Mesendoderm (in vitro differentiated cells): ENCODE results near the gene ZNF827.

Experiments
- DNase-seq: peaks from one replicate; pipeline ENCODE4 v3.0.0; 2013
- H2AK5ac ChIP-seq: 2 replicates; pipeline ENCODE4 v1.6.1; 2013; ENCODE audit warnings: low read length, inconsistent platforms
- H2BK120ac ChIP-seq: 2 replicates; pipeline ENCODE4 v1.6.1; 2013; ENCODE audit warnings: low read depth, mild to moderate bottlenecking, low read length, moderate library complexity, mixed read lengths
- H2BK15ac ChIP-seq: replicated peaks from 2 replicates; pipeline ENCODE4 v1.6.1; 2013; ENCODE audit warnings: low read depth, mild to moderate bottlenecking, moderate library complexity
- H2BK5ac ChIP-seq: 2 replicates; pipeline ENCODE4 v1.6.1; 2013; ENCODE audit warnings: low read length, inconsistent platforms
- H3K18ac ChIP-seq: 2 replicates; pipeline ENCODE4 v1.6.1; 2013; ENCODE audit warnings: mild to moderate bottlenecking, low read length, mixed read lengths
- H3K23ac ChIP-seq: one replicate; pipeline ENCODE4 v1.6.1; 2013; ENCODE audit warnings: low read length
- H3K27ac ChIP-seq: 2 replicates; pipeline ENCODE4 v1.5.1; 2013; ENCODE audit warnings: low read depth, mild to moderate bottlenecking, inconsistent platforms, low read length, moderate library complexity
- H3K27me3 ChIP-seq: 2 replicates; pipeline ENCODE4 v1.6.1; 2013; ENCODE audit warnings: low read length, control low read depth, mild to moderate bottlenecking, inconsistent platforms; ENCODE audit not compliant: insufficient read depth, poor library complexity
- H3K36me3 ChIP-seq: 2 replicates; pipeline ENCODE4 v1.6.1; 2013; ENCODE audit warnings: low read length, inconsistent platforms; ENCODE audit not compliant: control insufficient read depth, insufficient read depth
- H3K4ac ChIP-seq: one replicate; pipeline ENCODE4 v1.6.1; 2013; ENCODE audit warnings: low read depth, mild to moderate bottlenecking, low read length, moderate library complexity
- H3K4me1 ChIP-seq: 2 replicates; pipeline ENCODE4 v1.6.1; 2013; ENCODE audit warnings: low read depth, low read length, inconsistent platforms; ENCODE audit not compliant: control insufficient read depth
- H3K4me2 ChIP-seq: 2 replicates; pipeline ENCODE4 v1.6.1; 2013; ENCODE audit warnings: low read length
- H3K4me3 ChIP-seq: 2 replicates; pipeline ENCODE4 v1.5.1; 2013; ENCODE audit warnings: mild to moderate bottlenecking, low read length
- H3K56ac ChIP-seq: one replicate; pipeline ENCODE4 v1.6.1; 2013; ENCODE audit warnings: low read length
- H3K79me1 ChIP-seq: 2 replicates; pipeline ENCODE4 v1.6.1; 2013; ENCODE audit warnings: low read length, inconsistent platforms
- H3K79me2 ChIP-seq: 2 replicates; pipeline ENCODE4 v1.6.1; 2013; ENCODE audit warnings: mild to moderate bottlenecking, low read length; ENCODE audit not compliant: control insufficient read depth, insufficient read depth
- H3K9ac ChIP-seq: 2 replicates; pipeline ENCODE4 v1.6.1; 2013; ENCODE audit warnings: low read length, inconsistent platforms
- H4K5ac ChIP-seq: one replicate; pipeline ENCODE4 v1.6.1; 2013; ENCODE audit warnings: low read length
- H4K8ac ChIP-seq: one replicate; pipeline ENCODE4 v1.6.1; 2013; ENCODE audit warnings: low read depth, mild to moderate bottlenecking, control low read depth, low read length, moderate library complexity
- WGBS: extraction: QIAGEN DNeasy Blood & Tissue Kit; methylation state at CpG from one replicate; pipeline ENCODE4 v1.1.7; 2013; ENCODE audit warnings: low lambda C conversion rate, missing lambda C conversion rate; ENCODE audit not compliant: insufficient coverage; ENCODE audit errors: extremely low coverage; 5-methylcytosine and 5-hydroxymethylcytosine counted together

The ZNF827 gene

GRCh38 chr4:145960012-145960411, 21.4 kb upstream of the ZNF827 start:
- Histone ChIP-seq H3K56ac (no peak overlapping the region), H3K4ac (no peak overlapping the region), H2AK5ac (no peak overlapping the region), H3K79me1 (no peaks in the 10 kb centered on the region), H2BK5ac (no peak overlapping the region), H3K79me2 (no peaks in the 10 kb centered on the region), H2BK120ac (no peak overlapping the region), H3K27me3 (no peaks in the 10 kb centered on the region), H3K4me3 (no peak overlapping the region), H2BK15ac (no peak overlapping the region), H4K5ac (no peak overlapping the region), H3K27ac (no peak overlapping the region), H3K18ac (no peak overlapping the region), H3K9ac (no peak overlapping the region), H4K8ac (no peak overlapping the region), H3K4me2 (no peak overlapping the region), H3K4me1 (no peaks in the 10 kb centered on the region), H3K36me3 (no peaks in the 10 kb centered on the region), H3K23ac (no peak overlapping the region)
- no peak for DNase-seq
- WGBS: no CpG with 5 or more reads among the region's 2 CpGs

GRCh38 chr4:145957302-145957701, 18.7 kb upstream of the ZNF827 start:
- H3K4me2 ChIP-seq: no peak overlapping the region
- H3K4me1 ChIP-seq: no peaks in the 10 kb centered on the region
- WGBS: no CpG with 5 or more reads among the region's 1 CpG
- no peak overlapping the region for H3K18ac ChIP-seq
- no peak overlapping the region for H2BK120ac ChIP-seq
- no peak overlapping the region for H4K5ac ChIP-seq
- H2BK15ac ChIP-seq: no peak overlapping the region
- H2AK5ac ChIP-seq: no peak overlapping the region
- H2BK5ac ChIP-seq: no peak overlapping the region
- H3K79me1 ChIP-seq: no peaks in the 10 kb centered on the region
- H3K36me3 ChIP-seq: no peaks in the 10 kb centered on the region
- H3K23ac ChIP-seq: no peak overlapping the region
- no peak overlapping the region for H4K8ac ChIP-seq
- no peaks in the 10 kb centered on the region for H3K79me2 ChIP-seq
- no peak overlapping the region for H3K4ac ChIP-seq
- H3K27ac ChIP-seq: no peak overlapping the region
- no peaks in the 10 kb centered on the region for H3K27me3 ChIP-seq
- H3K4me3 ChIP-seq: no peak overlapping the region
- no peak overlapping the region for H3K9ac ChIP-seq
- H3K56ac ChIP-seq: no peak overlapping the region
- peak; percentile 28 for DNase-seq

- Histone ChIP-seq H4K5ac (no peak overlapping the region), H2AK5ac (no peak overlapping the region), H4K8ac (no peak overlapping the region), H3K18ac (no peak overlapping the region), H3K4me3 (no peak overlapping the region), H3K36me3 (no peaks in the 10 kb centered on the region), H3K27me3 (no peaks in the 10 kb centered on the region), H3K4ac (no peak overlapping the region), H3K56ac (no peak overlapping the region), H3K79me2 (no peaks in the 10 kb centered on the region), H3K27ac (no peak overlapping the region), H3K4me1 (no peaks in the 10 kb centered on the region), H2BK120ac (no peak overlapping the region), H2BK15ac (no peak overlapping the region), H2BK5ac (no peak overlapping the region), H3K79me1 (no peaks in the 10 kb centered on the region), H3K9ac (no peak overlapping the region), H3K23ac (no peak overlapping the region), H3K4me2 (no peak overlapping the region)
- peak; percentile 72 for DNase-seq
- no CpG with 5 or more reads among the region's 3 CpGs for WGBS
These were observed 17.8 kb upstream of the ZNF827 start for GRCh38 chr4:145956288-145956890.

- Histone ChIP-seq H3K4me3 (no peak overlapping the region), H2AK5ac (no peak overlapping the region), H3K56ac (no peak overlapping the region), H3K9ac (no peak overlapping the region), H3K79me2 (no peaks in the 10 kb centered on the region), H3K23ac (no peak overlapping the region), H3K4me2 (no peak overlapping the region), H3K79me1 (no peaks in the 10 kb centered on the region), H4K5ac (no peak overlapping the region), H3K36me3 (no peaks in the 10 kb centered on the region), H2BK15ac (no peak overlapping the region), H3K27ac (no peak overlapping the region), H2BK120ac (no peak overlapping the region), H3K4ac (no peak overlapping the region), H4K8ac (no peak overlapping the region), H3K4me1 (no peaks in the 10 kb centered on the region), H3K27me3 (no peaks in the 10 kb centered on the region), H3K18ac (no peak overlapping the region), H2BK5ac (no peak overlapping the region)
- no peak for DNase-seq
- WGBS: no CpG with 5 or more reads among the region's 7 CpGs
These were observed 16.3 kb upstream of the ZNF827 start for GRCh38 chr4:145954924-145955339.

- no peak overlapping the region for H3K56ac ChIP-seq
- H2BK15ac ChIP-seq: no peak overlapping the region
- no peak overlapping the region for H3K23ac ChIP-seq
- no peak overlapping the region for H2BK120ac ChIP-seq
- H3K36me3 ChIP-seq: no peaks in the 10 kb centered on the region
- no peaks in the 10 kb centered on the region for H3K79me2 ChIP-seq
- no peaks in the 10 kb centered on the region for H3K4me1 ChIP-seq
- H3K27me3 ChIP-seq: no peaks in the 10 kb centered on the region
- H3K9ac ChIP-seq: no peak overlapping the region
- DNase-seq: no peak
- H4K8ac ChIP-seq: no peak overlapping the region
- no peak overlapping the region for H3K4ac ChIP-seq
- no CpG with 5 or more reads among the region's 2 CpGs for WGBS
- no peak overlapping the region for H3K18ac ChIP-seq
- no peak overlapping the region for H3K4me3 ChIP-seq
- no peak overlapping the region for H2BK5ac ChIP-seq
- H3K79me1 ChIP-seq: no peaks in the 10 kb centered on the region
- H3K27ac ChIP-seq: no peak overlapping the region
- no peak overlapping the region for H3K4me2 ChIP-seq
- no peak overlapping the region for H2AK5ac ChIP-seq
- H4K5ac ChIP-seq: no peak overlapping the region
These were observed 13.3 kb upstream of the ZNF827 start for GRCh38 chr4:145951931-145952330.
